HCT116 (cell line): ENCODE measurements around the gene IPP. TPM values are rescaled to one million over a fixed set of nuclear protein-coding genes. Genes with fewer than 3 reads are reported as not detected.

Experiments used
- ATAC-seq: fragments of 200-7000 bp; cut with Tn5 transposase; 2 replicates; pipeline ENCODE4 v1.9.1; 2020; ENCODE audit warnings: mild to moderate bottlenecking, moderate library complexity
- BruUV-seq: library from RNA; stranded (reverse); fragments of 400-500 nt; replicated peaks from 2 replicates; lab custom pipeline; 2021; lab: Mats Ljungman, UMichigan
- CTCF ChIA-PET: fragments of 300-600 bp; sonication (Branson Sonifier 250); formaldehyde crosslinking; loops from one replicate; lab custom pipeline; 2021; ENCODE audit warnings: antibody characterized with exemption; lab: Charles Lee
- POLR2A ChIA-PET: fragments of 300-600, 350-600 bp; sonication (Branson Sonifier 250); formaldehyde crosslinking; loops from one replicate; lab custom pipeline; 2021; ENCODE audit warnings: antibody characterized with exemption; lab: Charles Lee
- RAD21 ChIA-PET, 2 experiments: fragments of 300-600 bp; sonication (Branson Sonifier 250); formaldehyde crosslinking; loops; one replicate each; lab custom pipeline; 2023; ENCODE audit warnings: low total read pairs in 2 of 2; ENCODE audit not compliant: uncharacterized antibody in 2 of 2, unreplicated experiment in 2 of 2, low non-redundant PET in 1 of 2; lab: Charles Lee
- DNase-seq: peaks from one replicate; pipeline ENCODE4 v3.0.0-alpha.2; 2010; ENCODE audit warnings: low read depth, low spot score
- H2AFZ ChIP-seq: fragments of 200-600 bp; shearing (Covaris generic), sonication (generic); 2 replicates; pipeline ENCODE4 v1.6.1; 2017; ENCODE audit warnings: low read depth, mixed run types, mixed read lengths, antibody characterized with exemption, low read length; ENCODE audit not compliant: poor library complexity, severe bottlenecking
- H3K27ac ChIP-seq: 2 replicates; pipeline ENCODE4 v1.5.1; 2012; ENCODE audit warnings: low read depth, low read length
- H3K27me3 ChIP-seq: fragments of 200-600 bp; sonication (generic); 2 replicates; pipeline ENCODE4 v1.6.1; 2016; ENCODE audit warnings: mixed run types, low read length, mixed read lengths; ENCODE audit not compliant: insufficient read depth
- H3K36me3 ChIP-seq, 2 experiments: fragments of 200-500 bp in 1 of 2; fragments of 200-600 bp in 1 of 2; sonication (Bioruptor generic) in 1 of 2; sonication (generic) in 1 of 2; 2 replicates each; pipeline versions ENCODE4 v1.5.1 to v1.6.1; 2014 to 2016; ENCODE audit warnings: low read length in 2 of 2, inconsistent platforms in 1 of 2, mixed read lengths in 1 of 2, mixed run types in 1 of 2; ENCODE audit not compliant: insufficient read depth in 2 of 2, control insufficient read depth in 1 of 2
- H3K4me1 ChIP-seq, 2 experiments: fragments of 200-600 bp in 1 of 2; sonication (generic) in 1 of 2; 2 replicates each; pipeline versions ENCODE4 v1.5.1 to v1.6.1; 2012 to 2017; ENCODE audit warnings: low read length in 2 of 2, inconsistent platforms in 1 of 2, mild to moderate bottlenecking in 1 of 2, mixed read lengths in 1 of 2, mixed run types in 1 of 2, moderate library complexity in 1 of 2; ENCODE audit not compliant: insufficient read depth in 2 of 2, control insufficient read depth in 1 of 2
- H3K4me2 ChIP-seq: fragments of 200-600 bp; sonication (generic); 2 replicates; pipeline ENCODE4 v1.6.1; 2017; ENCODE audit warnings: mixed run types, low read length, mixed read lengths
- H3K4me3 ChIP-seq, 2 experiments: fragments of 200-600 bp in 1 of 2; sonication (generic) in 1 of 2; replicated peaks in 1 of 2; 2 replicates each; pipeline ENCODE4 v1.5.1; 2011 to 2016; ENCODE audit warnings: low read length in 2 of 2, control low read depth in 1 of 2, low read depth in 1 of 2, mild to moderate bottlenecking in 1 of 2, mixed read lengths in 1 of 2, mixed run types in 1 of 2
- H3K79me2 ChIP-seq: fragments of 200-600 bp; sonication (generic); 2 replicates; pipeline ENCODE4 v1.6.1; 2017; ENCODE audit warnings: mild to moderate bottlenecking, mixed run types, low read length, moderate library complexity, mixed read lengths; ENCODE audit not compliant: insufficient read depth
- H3K9ac ChIP-seq: fragments of 200-600 bp; sonication (generic); 2 replicates; pipeline ENCODE4 v1.6.1; 2016; ENCODE audit warnings: low read length, mixed read lengths
- H3K9me2 ChIP-seq: fragments of 200-600 bp; sonication (generic), shearing (Covaris generic); 2 replicates; pipeline ENCODE4 v1.6.1; 2017; ENCODE audit warnings: mixed run types, mild to moderate bottlenecking, moderate library complexity; ENCODE audit not compliant: insufficient read depth
- H3K9me3 ChIP-seq, 2 experiments: fragments of 200-500 bp in 1 of 2; fragments of 200-600 bp in 1 of 2; sonication (Bioruptor generic) in 1 of 2; sonication (generic) in 1 of 2; 2 replicates each; pipeline ENCODE4 v1.6.1; 2014 to 2017; ENCODE audit warnings: low read length in 2 of 2, mixed read lengths in 2 of 2, inconsistent platforms in 1 of 2, low read depth in 1 of 2, mild to moderate bottlenecking in 1 of 2, mixed run types in 1 of 2, moderate library complexity in 1 of 2; ENCODE audit not compliant: control insufficient read depth in 1 of 2, insufficient read depth in 1 of 2
- H4K20me1 ChIP-seq: fragments of 200-600 bp; sonication (generic), shearing (Covaris generic); 2 replicates; pipeline ENCODE4 v1.6.1; 2017; ENCODE audit warnings: mixed run types, mild to moderate bottlenecking, moderate library complexity; ENCODE audit not compliant: insufficient read depth
- ATF3 ChIP-seq: IDR thresholded peaks from 2 replicates; pipeline ENCODE4 v1.6.1; 2012
- CBX3 ChIP-seq: IDR thresholded peaks from 2 replicates; pipeline ENCODE4 v1.6.1; 2012; ENCODE audit warnings: low read depth
- CTCF ChIP-seq, 3 experiments: fragments of 200-600 bp in 1 of 3; sonication (generic) in 1 of 3; IDR thresholded peaks in 2 of 3; conservative IDR thresholded peaks in 1 of 3; 2 replicates each; pipeline ENCODE4 v1.5.1; 2012 to 2017; ENCODE audit warnings: low read depth in 2 of 3, low read length in 2 of 3, antibody characterized with exemption in 1 of 3, borderline replicate concordance in 1 of 3, control low read depth in 1 of 3, mild to moderate bottlenecking in 1 of 3, mixed read lengths in 1 of 3, mixed run types in 1 of 3, moderate library complexity in 1 of 3; ENCODE audit not compliant: insufficient read depth in 1 of 3
- EGR1 ChIP-seq: IDR thresholded peaks from 2 replicates; pipeline ENCODE4 v1.6.1; 2012; ENCODE audit warnings: low read depth
- EZH2 ChIP-seq: fragments of 200-600 bp; sonication (generic); IDR thresholded peaks from 2 replicates; pipeline ENCODE4 v1.6.1; 2017; ENCODE audit warnings: antibody characterized with exemption, mixed run types
- EZH2phosphoT487 ChIP-seq: fragments of 200-600 bp; IDR thresholded peaks from 2 replicates; pipeline ENCODE4 v1.6.1; 2018; ENCODE audit warnings: antibody characterized with exemption, borderline replicate concordance
- FOSL1 ChIP-seq: IDR thresholded peaks from 2 replicates; pipeline ENCODE4 v1.6.1; 2012; ENCODE audit warnings: low read depth
- JUND ChIP-seq: IDR thresholded peaks from 2 replicates; pipeline ENCODE4 v1.6.1; 2012
- MAX ChIP-seq: IDR thresholded peaks from 2 replicates; pipeline ENCODE4 v1.6.1; 2012
- POLR2A ChIP-seq: IDR thresholded peaks from 2 replicates; pipeline ENCODE4 v1.7.0; 2011; ENCODE audit warnings: borderline replicate concordance; ENCODE audit not compliant: insufficient read depth, insufficient read length; ENCODE audit errors: extremely low read depth
- POLR2AphosphoS5 ChIP-seq: IDR thresholded peaks from 2 replicates; pipeline ENCODE4 v1.6.1; 2011; ENCODE audit warnings: mild to moderate bottlenecking, low read depth, low read length, moderate library complexity
- RAD21 ChIP-seq: IDR thresholded peaks from 2 replicates; pipeline ENCODE4 v1.6.1; 2012; ENCODE audit warnings: low read depth, mild to moderate bottlenecking
- SIN3A ChIP-seq: IDR thresholded peaks from 2 replicates; pipeline ENCODE4 v1.6.1; 2012; ENCODE audit warnings: low read depth
- SP1 ChIP-seq: IDR thresholded peaks from 2 replicates; pipeline ENCODE4 v1.6.1; 2012; ENCODE audit warnings: low read depth
- TCF7L2 ChIP-seq: IDR thresholded peaks from 2 replicates; pipeline ENCODE4 v1.7.0; 2011; ENCODE audit warnings: borderline replicate concordance, inconsistent platforms; ENCODE audit not compliant: insufficient read depth, insufficient read length; ENCODE audit errors: extremely low read depth
- ZNF274 ChIP-seq: fragments of 200-500 bp; sonication (Bioruptor generic); IDR thresholded peaks from 2 replicates; pipeline ENCODE4 v1.6.1; 2014; ENCODE audit warnings: mild to moderate bottlenecking, low read depth, low read length, inconsistent platforms
- intact Hi-C: fragments of 100-400 bp; cut with micrococcal nuclease; formaldehyde crosslinking; loops from 2 replicates; pipeline ENCODE4 v1.10.0; 2022
- total RNA-seq: library from RNA; stranded (reverse); gene quantifications from one replicate; pipeline ENCODE4 v1.2.1, GENCODE V29; 2021; ENCODE audit not compliant: unreplicated experiment

IPP gene
- total RNA-seq, 1 experiment from 2014 or later: 13.8 TPM

GRCh38 chr1:45792744-45793143 lies 42.3 kb upstream of the IPP start:
- DNase-seq (no peak), ATAC-seq (no peak)
- H3K79me2 ChIP-seq: no peaks in the 10 kb centered on the region
- H3K4me2 ChIP-seq: no peak overlapping the region
- RAD21 ChIA-PET: no interaction called here
- no peaks in the 10 kb centered on the region; a peak in 1 of 4 replicates for H3K4me1 ChIP-seq
- no peak overlapping the region for H3K27ac ChIP-seq
- no peaks in the 10 kb centered on the region for H3K9me2 ChIP-seq
- H3K9me3 ChIP-seq: no peaks in the 10 kb centered on the region
- POLR2A ChIA-PET: no interaction called here
- H3K36me3 ChIP-seq: no peaks in the 10 kb centered on the region
- no peak overlapping the region for H2AFZ ChIP-seq
- no peak overlapping the region for H3K9ac ChIP-seq
- BruUV-seq: no TSS peak
- no peaks in the 10 kb centered on the region for H4K20me1 ChIP-seq
- CTCF ChIA-PET: no interaction called here
- no peaks in the 10 kb centered on the region for H3K27me3 ChIP-seq
- no peak overlapping the region for H3K4me3 ChIP-seq
- TF ChIP-seq POLR2A (no peak), CBX3 (no peak), EZH2 (no peak), FOSL1 (no peak), CTCF (IDR thresholded peaks at IDR 0.05 in 2 of 3, conservative IDR thresholded peaks at IDR 0.05 in 1 of 3; ENCODE audit: borderline replicate concordance in 1 of 3, insufficient read depth in 1 of 3, low read depth in 2 of 3, low read length in 2 of 3) (no peak), EZH2phosphoT487 (no peak), JUND (no peak), MAX (no peak), POLR2AphosphoS5 (no peak), EGR1 (no peak), SP1 (no peak), SIN3A (no peak), ATF3 (no peak), TCF7L2 (no peak), RAD21 (no peak), ZNF274 (no peak)
- intact Hi-C loops: no loop called here
